Vagina (tissue), 2 donors: ENCODE data around the gene GATA6.

Source experiments
- POLR2AphosphoS5 ChIP-seq, 2 donors: sonication (generic); formaldehyde crosslinking; IDR thresholded peaks; one replicate each; pipeline ENCODE4 v1.9.0; 2017; ENCODE audit warnings: antibody characterized with exemption in 2 of 2, mild to moderate bottlenecking in 2 of 2, low read depth in 1 of 2; ENCODE audit not compliant: insufficient read depth in 1 of 2
- TF ChIP-seq, protein P1 (sequence below), 3 experiments: fragments of 450-650 bp in 2 of 3; fragments of 200-600 bp in 1 of 3; sonication (generic) in 1 of 3; IDR thresholded peaks; one replicate each; pipeline ENCODE4 v1.5.1; 2017 to 2019; ENCODE audit warnings: antibody characterized with exemption in 3 of 3, mild to moderate bottlenecking in 2 of 3, moderate library complexity in 2 of 3

DNA sequence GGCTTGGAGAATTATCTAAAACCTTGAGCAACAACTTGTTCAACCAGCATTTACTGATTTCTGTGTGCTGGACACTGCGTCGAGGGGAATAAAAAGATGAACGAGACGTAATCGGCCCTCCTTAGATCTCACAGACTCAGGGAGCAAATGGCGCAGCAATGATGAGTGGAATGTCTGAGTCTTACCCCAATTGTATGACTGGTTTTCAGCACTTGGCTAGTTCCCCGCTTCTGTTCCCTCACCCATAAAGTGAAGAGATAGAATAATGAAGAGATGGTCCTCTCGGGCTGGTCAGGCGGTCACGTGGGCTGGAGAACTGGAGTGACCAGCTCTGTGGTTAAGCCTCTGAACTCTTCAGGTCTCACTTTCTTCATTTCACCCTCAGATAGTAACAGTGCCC lies 17.3 kb upstream of the GATA6 start:
- TF ChIP-seq, protein P1, sequence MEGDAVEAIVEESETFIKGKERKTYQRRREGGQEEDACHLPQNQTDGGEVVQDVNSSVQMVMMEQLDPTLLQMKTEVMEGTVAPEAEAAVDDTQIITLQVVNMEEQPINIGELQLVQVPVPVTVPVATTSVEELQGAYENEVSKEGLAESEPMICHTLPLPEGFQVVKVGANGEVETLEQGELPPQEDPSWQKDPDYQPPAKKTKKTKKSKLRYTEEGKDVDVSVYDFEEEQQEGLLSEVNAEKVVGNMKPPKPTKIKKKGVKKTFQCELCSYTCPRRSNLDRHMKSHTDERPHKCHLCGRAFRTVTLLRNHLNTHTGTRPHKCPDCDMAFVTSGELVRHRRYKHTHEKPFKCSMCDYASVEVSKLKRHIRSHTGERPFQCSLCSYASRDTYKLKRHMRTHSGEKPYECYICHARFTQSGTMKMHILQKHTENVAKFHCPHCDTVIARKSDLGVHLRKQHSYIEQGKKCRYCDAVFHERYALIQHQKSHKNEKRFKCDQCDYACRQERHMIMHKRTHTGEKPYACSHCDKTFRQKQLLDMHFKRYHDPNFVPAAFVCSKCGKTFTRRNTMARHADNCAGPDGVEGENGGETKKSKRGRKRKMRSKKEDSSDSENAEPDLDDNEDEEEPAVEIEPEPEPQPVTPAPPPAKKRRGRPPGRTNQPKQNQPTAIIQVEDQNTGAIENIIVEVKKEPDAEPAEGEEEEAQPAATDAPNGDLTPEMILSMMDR (IDR thresholded peaks at IDR 0.05) = no peak
- no peak for TF ChIP-seq POLR2AphosphoS5 (IDR thresholded peaks at IDR 0.05; ENCODE audit: insufficient read depth in 1 of 2, low read depth in 1 of 2)
